TTC549 (cell line): ENCODE data around the gene SCAPER.

Experiments
- FAIRE-seq: peaks from 2 replicates; lab custom pipeline; 2012; peaks lifted over from hg19 to GRCh38; lab: Jason Lieb, UNC

SCAPER gene, protein sequence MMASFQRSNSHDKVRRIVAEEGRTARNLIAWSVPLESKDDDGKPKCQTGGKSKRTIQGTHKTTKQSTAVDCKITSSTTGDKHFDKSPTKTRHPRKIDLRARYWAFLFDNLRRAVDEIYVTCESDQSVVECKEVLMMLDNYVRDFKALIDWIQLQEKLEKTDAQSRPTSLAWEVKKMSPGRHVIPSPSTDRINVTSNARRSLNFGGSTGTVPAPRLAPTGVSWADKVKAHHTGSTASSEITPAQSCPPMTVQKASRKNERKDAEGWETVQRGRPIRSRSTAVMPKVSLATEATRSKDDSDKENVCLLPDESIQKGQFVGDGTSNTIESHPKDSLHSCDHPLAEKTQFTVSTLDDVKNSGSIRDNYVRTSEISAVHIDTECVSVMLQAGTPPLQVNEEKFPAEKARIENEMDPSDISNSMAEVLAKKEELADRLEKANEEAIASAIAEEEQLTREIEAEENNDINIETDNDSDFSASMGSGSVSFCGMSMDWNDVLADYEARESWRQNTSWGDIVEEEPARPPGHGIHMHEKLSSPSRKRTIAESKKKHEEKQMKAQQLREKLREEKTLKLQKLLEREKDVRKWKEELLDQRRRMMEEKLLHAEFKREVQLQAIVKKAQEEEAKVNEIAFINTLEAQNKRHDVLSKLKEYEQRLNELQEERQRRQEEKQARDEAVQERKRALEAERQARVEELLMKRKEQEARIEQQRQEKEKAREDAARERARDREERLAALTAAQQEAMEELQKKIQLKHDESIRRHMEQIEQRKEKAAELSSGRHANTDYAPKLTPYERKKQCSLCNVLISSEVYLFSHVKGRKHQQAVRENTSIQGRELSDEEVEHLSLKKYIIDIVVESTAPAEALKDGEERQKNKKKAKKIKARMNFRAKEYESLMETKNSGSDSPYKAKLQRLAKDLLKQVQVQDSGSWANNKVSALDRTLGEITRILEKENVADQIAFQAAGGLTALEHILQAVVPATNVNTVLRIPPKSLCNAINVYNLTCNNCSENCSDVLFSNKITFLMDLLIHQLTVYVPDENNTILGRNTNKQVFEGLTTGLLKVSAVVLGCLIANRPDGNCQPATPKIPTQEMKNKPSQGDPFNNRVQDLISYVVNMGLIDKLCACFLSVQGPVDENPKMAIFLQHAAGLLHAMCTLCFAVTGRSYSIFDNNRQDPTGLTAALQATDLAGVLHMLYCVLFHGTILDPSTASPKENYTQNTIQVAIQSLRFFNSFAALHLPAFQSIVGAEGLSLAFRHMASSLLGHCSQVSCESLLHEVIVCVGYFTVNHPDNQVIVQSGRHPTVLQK (N-terminal part only)

GRCh38 chr15:76905013-76905839 lies at the start of gene SCAPER:
Gene SCAPER, minus strand, starts transcription at chr15:76905340. Its CDS starts 21,523 bp downstream, at chr15:76883817.
- no peak for FAIRE-seq

DNA sequence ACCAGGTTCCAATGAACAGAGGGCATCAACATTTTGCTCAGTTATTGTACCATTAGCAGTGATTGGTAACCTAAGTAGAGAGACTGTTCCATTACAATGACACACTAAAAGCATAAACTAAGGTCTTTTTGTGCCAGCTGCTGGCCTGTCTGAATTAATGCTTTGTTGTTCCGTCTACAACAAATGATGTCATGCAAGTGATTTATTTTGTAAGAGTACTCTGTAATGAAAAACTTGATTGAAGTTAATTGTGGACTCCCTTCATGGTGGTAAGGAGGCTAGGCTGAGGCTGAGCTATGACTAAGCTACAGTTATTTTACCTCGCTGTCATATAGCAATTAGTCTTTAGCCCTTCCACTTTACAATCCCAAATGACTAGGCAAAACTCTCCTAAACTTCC lies 49.6 kb upstream of the SCAPER start:
- FAIRE-seq = no peak

DNA sequence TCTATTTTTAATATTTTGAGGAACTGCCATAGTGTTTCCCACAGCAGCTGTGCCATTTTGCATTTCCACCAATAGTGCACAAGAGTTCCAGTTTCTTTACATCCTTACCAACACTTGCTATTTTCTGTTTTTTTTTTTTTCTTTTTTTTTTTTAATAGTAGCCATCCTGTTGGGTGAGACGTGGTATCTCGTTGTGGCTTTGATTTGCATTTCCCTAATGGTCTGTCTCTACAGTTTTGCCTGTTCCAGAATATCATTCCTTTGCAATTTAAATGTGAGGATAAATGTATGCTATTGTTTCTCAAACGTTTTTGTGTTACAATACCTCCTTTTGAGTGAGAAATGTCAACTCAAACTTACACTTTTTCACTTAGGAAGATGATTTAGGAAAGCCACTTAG lies 48.8 kb upstream of the SCAPER start:
- no peak for FAIRE-seq

GRCh38 chr15:76951220-76951619 lies 46.1 kb upstream of the SCAPER start:
- no peak for FAIRE-seq

- no peak for FAIRE-seq
Observed at GRCh38 chr15:76947454-76947853, 42.3 kb upstream of the SCAPER start.

- FAIRE-seq = no peak
Observed at GRCh38 chr15:76945494-76946093, 40.5 kb upstream of the SCAPER start.

DNA sequence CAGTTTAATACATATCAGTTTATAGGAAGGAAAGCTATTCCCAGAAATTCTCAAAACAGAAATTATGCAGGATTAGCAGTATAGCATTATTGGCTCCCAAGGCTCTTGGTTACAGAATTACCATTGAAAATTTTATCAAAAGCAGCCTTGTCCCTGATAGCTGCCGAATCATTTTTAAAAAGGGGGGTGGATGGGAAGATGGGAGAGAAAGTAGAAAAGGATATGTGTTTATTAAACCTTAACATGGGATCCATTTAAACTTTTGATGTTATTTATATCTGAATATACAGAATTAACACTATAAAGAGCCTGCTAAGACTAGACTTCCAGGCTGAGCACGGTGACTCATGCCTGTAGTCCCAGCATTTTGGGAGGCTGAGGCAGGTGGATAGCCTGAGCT lies 37.2 kb upstream of the SCAPER start:
- no peak for FAIRE-seq

- FAIRE-seq = no peak
Observed at GRCh38 chr15:76941636-76942035, 36.5 kb upstream of the SCAPER start.

DNA sequence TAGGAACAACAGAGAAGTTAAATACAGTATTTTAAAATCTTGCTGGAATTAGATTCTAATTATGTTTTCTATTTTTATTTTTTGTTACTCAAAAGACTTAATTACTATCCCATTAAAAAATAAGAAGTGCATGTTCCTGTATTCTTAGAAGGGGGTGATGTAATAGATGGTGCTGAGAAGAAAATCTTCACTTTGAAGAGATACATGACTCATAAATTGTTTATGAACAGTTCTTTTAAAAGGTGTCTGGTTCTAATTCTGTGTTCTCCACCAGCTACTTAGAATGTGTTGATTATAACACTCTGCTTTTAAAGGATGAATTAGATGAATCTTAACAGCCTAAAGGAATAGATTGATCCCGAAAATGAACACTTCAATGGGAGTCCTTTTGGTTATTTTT lies 34.6 kb upstream of the SCAPER start:
- no peak for FAIRE-seq

GRCh38 chr15:76938752-76939151 lies 33.6 kb upstream of the SCAPER start:
- FAIRE-seq = no peak

GRCh38 chr15:76936671-76937070 lies 31.5 kb upstream of the SCAPER start:
- no peak for FAIRE-seq

GRCh38 chr15:76935620-76936019 lies 30.5 kb upstream of the SCAPER start:
- no peak for FAIRE-seq

GRCh38 chr15:76932135-76932966 lies 27.2 kb upstream of the SCAPER start:
- FAIRE-seq = no peak

DNA sequence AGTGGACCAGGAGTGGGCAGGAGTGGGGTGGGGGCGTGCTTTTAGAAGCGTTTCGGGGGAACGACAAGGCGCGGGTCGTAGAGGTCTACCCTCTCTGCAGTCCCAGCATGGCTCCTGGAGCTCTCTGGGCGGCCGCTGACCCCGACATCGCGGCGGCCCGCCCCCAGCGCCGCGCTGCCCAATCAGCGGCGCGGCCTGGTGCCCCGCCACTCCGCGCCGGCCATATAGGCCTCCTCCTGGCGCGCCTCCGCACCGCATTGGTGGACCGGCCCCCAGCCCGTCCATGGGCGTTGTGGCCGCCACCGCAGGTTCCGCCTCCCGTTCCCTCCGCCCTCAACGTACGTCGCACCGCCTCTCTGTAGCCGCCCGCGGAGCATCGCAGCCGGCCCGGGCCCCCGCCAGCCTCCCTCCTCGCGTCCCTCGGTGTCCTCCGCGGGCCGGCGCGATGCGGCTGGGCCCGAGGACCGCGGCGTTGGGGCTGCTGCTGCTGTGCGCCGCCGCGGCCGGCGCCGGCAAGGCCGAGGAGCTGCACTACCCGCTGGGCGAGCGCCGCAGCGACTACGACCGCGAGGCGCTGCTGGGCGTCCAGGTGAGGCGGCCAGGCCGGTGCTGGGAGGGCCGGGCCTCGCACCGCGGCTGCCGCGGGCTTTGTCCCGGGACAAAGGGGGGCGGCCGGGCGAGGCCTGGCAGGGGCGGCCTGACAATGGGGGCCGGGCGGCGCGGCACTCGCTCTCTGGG lies 26.4 kb upstream of the SCAPER start, which contains the start of gene RCN2:
Gene RCN2, plus strand, starts transcription at position 353 of the 738 bp plus-strand sequence. Its CDS starts 93 bp downstream, at position 446.
- FAIRE-seq = no peak

DNA sequence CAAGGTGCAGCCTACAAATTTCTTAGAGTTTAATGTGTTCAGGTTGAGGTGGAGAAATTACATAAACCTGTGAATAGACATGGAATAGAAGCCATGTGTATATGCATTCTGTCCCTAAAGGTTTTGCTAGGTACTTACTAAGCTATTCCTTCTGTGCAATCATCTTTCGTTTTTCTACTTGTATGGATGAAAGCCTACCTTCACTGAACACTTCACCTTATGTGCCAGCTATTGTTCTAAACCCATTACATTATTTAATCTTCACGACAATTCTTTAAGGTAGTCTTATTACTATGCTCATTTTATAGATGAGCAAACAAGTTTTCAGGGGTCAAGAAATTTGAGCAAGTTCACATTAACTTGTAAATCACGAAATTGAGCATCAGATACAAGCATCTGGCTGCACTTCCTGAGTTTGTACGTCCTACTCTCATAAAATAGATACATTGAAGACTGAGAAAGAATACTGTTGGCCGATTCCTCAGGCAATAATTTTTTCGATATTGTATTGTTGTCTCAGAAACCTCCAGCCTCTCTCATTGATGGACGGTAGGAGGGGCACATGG lies 25.8 kb upstream of the SCAPER start:
- no peak for FAIRE-seq

DNA sequence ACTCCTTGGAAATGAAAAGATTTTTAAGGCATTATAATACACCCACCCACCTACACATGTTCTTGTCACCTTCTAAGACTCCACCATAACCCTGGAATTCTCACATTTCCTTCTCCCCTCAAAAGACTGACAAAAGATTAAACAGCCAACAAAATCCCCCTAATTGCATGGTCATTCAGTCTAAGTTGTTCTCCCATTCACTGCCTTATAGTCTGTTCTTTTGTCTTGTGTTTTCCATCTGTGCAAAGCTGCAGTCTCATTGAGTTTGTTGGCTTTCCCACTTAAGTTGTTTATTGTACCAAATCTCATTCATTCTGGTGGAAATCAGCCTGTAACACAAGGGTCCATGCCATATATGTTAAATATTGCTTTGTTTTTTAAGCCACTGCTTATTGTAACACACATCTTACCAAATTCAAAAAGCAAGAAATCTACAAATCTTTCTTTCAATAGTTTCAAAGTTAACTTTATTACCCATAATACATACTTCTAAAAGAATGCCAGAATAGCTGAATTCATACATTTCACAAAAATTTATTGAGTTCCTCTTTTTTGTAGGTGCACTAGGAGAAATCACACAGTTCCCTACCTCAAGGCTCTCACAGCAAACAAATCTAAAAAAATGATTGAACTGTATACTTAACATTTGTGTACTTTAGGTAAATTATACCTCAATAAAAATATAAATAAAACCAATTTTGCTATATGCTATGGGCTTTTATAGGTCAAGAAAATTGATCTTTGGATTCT lies 24.0 kb upstream of the SCAPER start:
- no peak for FAIRE-seq

DNA sequence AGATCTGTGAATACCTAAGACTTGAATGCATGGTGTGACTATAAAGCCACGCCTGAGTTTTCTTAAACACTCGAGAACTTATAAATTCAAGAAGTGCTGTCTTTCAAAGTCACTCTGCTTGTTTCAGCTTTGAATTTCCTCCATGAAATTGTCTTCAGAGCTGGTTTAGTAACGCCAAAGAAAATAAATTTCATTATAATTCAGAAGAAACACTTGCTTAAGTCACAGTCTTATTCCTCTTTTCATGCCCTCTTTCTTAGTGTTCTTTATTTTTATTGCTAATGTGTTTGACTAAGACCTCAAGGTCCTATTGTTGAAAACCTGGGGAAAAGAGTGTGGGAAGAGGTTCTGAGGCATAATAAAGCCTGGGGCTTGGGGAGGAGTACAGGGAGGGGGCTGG lies 23.1 kb upstream of the SCAPER start:
- no peak for FAIRE-seq

DNA sequence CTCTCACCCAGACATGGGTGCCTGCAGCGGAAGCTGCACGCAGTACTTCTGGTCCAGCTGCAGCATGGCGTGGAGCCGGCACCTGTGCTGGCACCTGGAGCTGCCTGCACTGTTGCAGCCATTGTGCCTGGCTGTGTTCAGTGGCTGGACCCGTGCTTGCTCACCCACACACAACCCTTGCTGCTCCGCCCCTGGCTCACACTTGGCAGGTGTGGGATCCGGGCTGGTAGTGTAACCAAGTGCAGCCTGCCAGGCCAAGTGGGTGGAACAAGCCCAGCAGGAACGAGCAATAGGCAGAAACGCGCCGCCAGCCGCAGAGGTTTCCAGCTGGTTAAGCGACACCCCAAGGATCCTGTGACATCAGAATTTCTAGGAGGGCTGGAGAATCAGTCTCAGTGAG lies 11.2 kb upstream of the SCAPER start:
- no peak for FAIRE-seq
